ENCODE measurements around the gene GRID2. TPM values are rescaled to one million over a fixed set of nuclear protein-coding genes. Genes with fewer than 3 reads are reported as not detected.

The GRID2 gene
- total and polyA plus RNA-seq, 9 of the 15 experiments (the other 6 are each of a cell fraction or from before 2014, with no cell fraction given): 0.04 TPM; not detected in 7

DNA sequence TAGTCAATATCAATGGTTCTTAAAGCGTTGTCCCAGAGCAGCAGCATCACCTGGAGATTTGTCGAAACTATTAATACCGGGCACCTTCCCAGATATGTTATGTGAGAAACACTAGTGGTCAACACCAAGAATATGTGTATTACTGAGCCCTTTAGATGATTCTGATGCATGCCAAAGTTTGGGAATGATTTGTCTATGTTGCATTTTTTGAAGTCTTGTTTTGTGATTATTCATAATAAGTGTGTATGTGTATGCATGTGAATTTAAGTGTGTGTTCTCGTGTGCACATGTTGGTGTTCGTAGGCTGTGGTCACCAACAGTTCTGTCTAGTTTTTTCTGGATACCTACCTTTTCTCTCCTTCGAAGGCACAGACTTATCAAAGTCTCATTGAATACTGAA, 749.4 kb downstream of the GRID2 start (continued):
- TF ChIP-seq, protein P1, sequence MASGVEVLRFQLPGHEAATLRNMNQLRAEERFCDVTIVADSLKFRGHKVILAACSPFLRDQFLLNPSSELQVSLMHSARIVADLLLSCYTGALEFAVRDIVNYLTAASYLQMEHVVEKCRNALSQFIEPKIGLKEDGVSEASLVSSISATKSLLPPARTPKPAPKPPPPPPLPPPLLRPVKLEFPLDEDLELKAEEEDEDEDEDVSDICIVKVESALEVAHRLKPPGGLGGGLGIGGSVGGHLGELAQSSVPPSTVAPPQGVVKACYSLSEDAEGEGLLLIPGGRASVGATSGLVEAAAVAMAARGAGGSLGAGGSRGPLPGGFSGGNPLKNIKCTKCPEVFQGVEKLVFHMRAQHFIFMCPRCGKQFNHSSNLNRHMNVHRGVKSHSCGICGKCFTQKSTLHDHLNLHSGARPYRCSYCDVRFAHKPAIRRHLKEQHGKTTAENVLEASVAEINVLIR (CRISPR knock-in tag; IDR thresholded peaks at IDR 0.05): no peak
- 0 out of 2 replicates have a peak, but pooled peaks have one; percentile 15 for TF ChIP-seq C11orf30 (IDR thresholded peaks at IDR 0.05; ENCODE audit: low read depth)
- TF ChIP-seq MAFG (tag; conservative IDR thresholded peaks at IDR 0.05): peak; percentile 20; the same call in 1 of the 2 replicates
- TF ChIP-seq NUFIP1 (IDR thresholded peaks at IDR 0.05; ENCODE audit: partially characterized antibody): no peak
- TF ChIP-seq MAFK (IDR thresholded peaks at IDR 0.05; ENCODE audit: low read length): peak; percentile 29; the same call in 1 of the 2 replicates
- no peak for TF ChIP-seq MCM7 (IDR thresholded peaks at IDR 0.05)
- TF ChIP-seq, protein P2, sequence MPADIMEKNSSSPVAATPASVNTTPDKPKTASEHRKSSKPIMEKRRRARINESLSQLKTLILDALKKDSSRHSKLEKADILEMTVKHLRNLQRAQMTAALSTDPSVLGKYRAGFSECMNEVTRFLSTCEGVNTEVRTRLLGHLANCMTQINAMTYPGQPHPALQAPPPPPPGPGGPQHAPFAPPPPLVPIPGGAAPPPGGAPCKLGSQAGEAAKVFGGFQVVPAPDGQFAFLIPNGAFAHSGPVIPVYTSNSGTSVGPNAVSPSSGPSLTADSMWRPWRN (IDR thresholded peaks at IDR 0.05; ENCODE audit: low read depth): no peak
- TF ChIP-seq, protein P3, sequence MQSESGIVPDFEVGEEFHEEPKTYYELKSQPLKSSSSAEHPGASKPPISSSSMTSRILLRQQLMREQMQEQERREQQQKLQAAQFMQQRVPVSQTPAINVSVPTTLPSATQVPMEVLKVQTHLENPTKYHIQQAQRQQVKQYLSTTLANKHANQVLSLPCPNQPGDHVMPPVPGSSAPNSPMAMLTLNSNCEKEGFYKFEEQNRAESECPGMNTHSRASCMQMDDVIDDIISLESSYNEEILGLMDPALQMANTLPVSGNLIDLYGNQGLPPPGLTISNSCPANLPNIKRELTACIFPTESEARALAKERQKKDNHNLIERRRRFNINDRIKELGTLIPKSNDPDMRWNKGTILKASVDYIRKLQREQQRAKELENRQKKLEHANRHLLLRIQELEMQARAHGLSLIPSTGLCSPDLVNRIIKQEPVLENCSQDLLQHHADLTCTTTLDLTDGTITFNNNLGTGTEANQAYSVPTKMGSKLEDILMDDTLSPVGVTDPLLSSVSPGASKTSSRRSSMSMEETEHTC (IDR thresholded peaks at IDR 0.05): no peak
- TF ChIP-seq, protein P4, sequence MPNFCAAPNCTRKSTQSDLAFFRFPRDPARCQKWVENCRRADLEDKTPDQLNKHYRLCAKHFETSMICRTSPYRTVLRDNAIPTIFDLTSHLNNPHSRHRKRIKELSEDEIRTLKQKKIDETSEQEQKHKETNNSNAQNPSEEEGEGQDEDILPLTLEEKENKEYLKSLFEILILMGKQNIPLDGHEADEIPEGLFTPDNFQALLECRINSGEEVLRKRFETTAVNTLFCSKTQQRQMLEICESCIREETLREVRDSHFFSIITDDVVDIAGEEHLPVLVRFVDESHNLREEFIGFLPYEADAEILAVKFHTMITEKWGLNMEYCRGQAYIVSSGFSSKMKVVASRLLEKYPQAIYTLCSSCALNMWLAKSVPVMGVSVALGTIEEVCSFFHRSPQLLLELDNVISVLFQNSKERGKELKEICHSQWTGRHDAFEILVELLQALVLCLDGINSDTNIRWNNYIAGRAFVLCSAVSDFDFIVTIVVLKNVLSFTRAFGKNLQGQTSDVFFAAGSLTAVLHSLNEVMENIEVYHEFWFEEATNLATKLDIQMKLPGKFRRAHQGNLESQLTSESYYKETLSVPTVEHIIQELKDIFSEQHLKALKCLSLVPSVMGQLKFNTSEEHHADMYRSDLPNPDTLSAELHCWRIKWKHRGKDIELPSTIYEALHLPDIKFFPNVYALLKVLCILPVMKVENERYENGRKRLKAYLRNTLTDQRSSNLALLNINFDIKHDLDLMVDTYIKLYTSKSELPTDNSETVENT (CRISPR knock-in tag; IDR thresholded peaks at IDR 0.05): no peak
